Measurements from ENCODE around the gene RHBDF1.

RHBDF1 gene

GRCh38 chr16:9903-10665 is 62.3 kb downstream of the RHBDF1 start:
- H3K4me3 ChIP-seq (ENCODE audit: low read depth, low read length), result peak overlapping the region; percentile 47
- DNase-seq (ENCODE audit: low read depth), result no peak
- no peak for TF ChIP-seq CTCF (conservative IDR thresholded peaks at IDR 0.05; ENCODE audit: low read depth, low read length)
